PC-3 (cell line): ENCODE measurements around the gene SLC2A4RG. TPM values are rescaled to one million over a fixed set of nuclear protein-coding genes. Genes with fewer than 3 reads are reported as not detected.

ENCODE experiments used
- ATAC-seq: fragments of 200-7000 bp; cut with Tn5 transposase; 2 replicates; pipeline ENCODE4 v1.9.1; 2020; ENCODE audit warnings: mild to moderate bottlenecking, moderate library complexity
- BruUV-seq: library from RNA; stranded (reverse); fragments of 400-500 nt; replicated peaks from 2 replicates; lab custom pipeline; 2021; lab: Mats Ljungman, UMichigan
- CTCF ChIA-PET: fragments of 300-600 bp; sonication (Branson Sonifier 250); formaldehyde crosslinking; loops from one replicate; lab custom pipeline; 2022; ENCODE audit warnings: antibody characterized with exemption; lab: Charles Lee
- POLR2A ChIA-PET: fragments of 300-600 bp; sonication (Branson Sonifier 250); formaldehyde crosslinking; loops from one replicate; lab custom pipeline; 2022; ENCODE audit warnings: antibody characterized with exemption; ENCODE audit not compliant: unreplicated experiment; lab: Charles Lee
- DNase-seq: peaks from one replicate; pipeline ENCODE4 v3.0.0-alpha.2; 2015
- H2AFZ ChIP-seq: fragments of 300-600 bp; sonication (generic); 2 replicates; pipeline ENCODE4 v1.6.0; 2016; ENCODE audit warnings: antibody characterized with exemption, low read length
- H3F3A ChIP-seq: fragments of 300-600 bp; sonication (generic); one replicate; pipeline ENCODE4 v1.6.0; 2017; ENCODE audit warnings: antibody characterized with exemption, low read length, control low read depth, mild to moderate bottlenecking; ENCODE audit not compliant: unreplicated experiment
- H3K27ac ChIP-seq: fragments of 300-600 bp; sonication (generic); 2 replicates; pipeline ENCODE4 v1.5.1; 2016; ENCODE audit warnings: mild to moderate bottlenecking, low read length
- H3K27me3 ChIP-seq: fragments of 300-600 bp; sonication (generic); 2 replicates; pipeline ENCODE4 v1.6.1; 2016; ENCODE audit warnings: low read length, mixed read lengths
- H3K36me3 ChIP-seq: fragments of 300-600 bp; sonication (generic); 2 replicates; pipeline ENCODE4 v1.6.1; 2016; ENCODE audit warnings: low read depth, mixed run types, low read length, mixed read lengths
- H3K4me1 ChIP-seq: fragments of 300-600 bp; sonication (generic); 2 replicates; pipeline ENCODE4 v1.5.1; 2016; ENCODE audit warnings: low read length; ENCODE audit not compliant: insufficient read depth
- H3K4me2 ChIP-seq: fragments of 300-600 bp; sonication (generic); 2 replicates; pipeline ENCODE4 v1.6.0; 2016; ENCODE audit warnings: low read length
- H3K4me3 ChIP-seq: fragments of 300-600 bp; sonication (generic); 2 replicates; pipeline ENCODE4 v1.5.1; 2016; ENCODE audit warnings: mild to moderate bottlenecking, low read length, mixed read lengths
- H3K79me2 ChIP-seq: fragments of 300-600 bp; sonication (generic); 2 replicates; pipeline ENCODE4 v1.6.1; 2017; ENCODE audit warnings: low read length, mixed read lengths
- H3K9ac ChIP-seq: fragments of 300-600 bp; sonication (generic); 2 replicates; pipeline ENCODE4 v1.6.0; 2016; ENCODE audit warnings: mild to moderate bottlenecking, low read length
- H3K9me2 ChIP-seq: fragments of 300-600 bp; sonication (generic); replicated peaks from 2 replicates; pipeline ENCODE4 v1.6.1; 2016; ENCODE audit warnings: mixed run types, low read length, mixed read lengths
- H3K9me3 ChIP-seq: fragments of 300-600 bp; sonication (generic); 2 replicates; pipeline ENCODE4 v1.6.1; 2016; ENCODE audit warnings: low read length, mixed read lengths
- H4K20me1 ChIP-seq: fragments of 300-600 bp; sonication (generic); 2 replicates; pipeline ENCODE4 v1.6.1; 2016; ENCODE audit warnings: low read length, mixed read lengths
- CTCF ChIP-seq: fragments of 300-600 bp; sonication (generic); conservative IDR thresholded peaks from 2 replicates; pipeline ENCODE4 v1.5.1; 2017; ENCODE audit warnings: antibody characterized with exemption, low read depth, mild to moderate bottlenecking, low read length
- EZH2 ChIP-seq: fragments of 300-600 bp; sonication (generic); IDR thresholded peaks from one replicate; pipeline ENCODE4 v1.6.1; 2017; ENCODE audit warnings: antibody characterized with exemption, mild to moderate bottlenecking, low read length; ENCODE audit not compliant: unreplicated experiment
- EZH2phosphoT487 ChIP-seq: fragments of 300-600 bp; sonication (generic); IDR thresholded peaks from 2 replicates; pipeline ENCODE4 v1.6.1; 2018; ENCODE audit warnings: mild to moderate bottlenecking, antibody characterized with exemption, low read length, borderline replicate concordance
- intact Hi-C: fragments of 100-400 bp; cut with micrococcal nuclease; formaldehyde crosslinking; loops from 2 replicates; pipeline ENCODE4 v1.9.0; 2023
- total RNA-seq: library from RNA; depleted of rRNA; stranded (reverse); fragments of >200 nt; gene quantifications from 2 replicates; pipeline ENCODE4 v1.2.3, GENCODE V29; 2014

Gene SLC2A4RG
- total RNA-seq, 1 experiment from 2014 or later, result 116 TPM

- H3K27ac ChIP-seq, result no peak overlapping the region
- H3K27me3 ChIP-seq, result no peaks in the 10 kb centered on the region
- H3F3A ChIP-seq, result no peaks in the 10 kb centered on the region
- peaks cover 10% of the 10 kb centered on the region for H3K79me2 ChIP-seq
- DNase-seq, result no peak
- BruUV-seq, result no TSS peak
- H3K9ac ChIP-seq, result no peak overlapping the region
- peaks cover 22% of the 10 kb centered on the region for H3K36me3 ChIP-seq
- peak; percentile 16; the same call in 1 of the 2 replicates for ATAC-seq
- H3K4me1 ChIP-seq, result peaks cover 9% of the 10 kb centered on the region
- H3K4me3 ChIP-seq, result no peak overlapping the region
- TF ChIP-seq EZH2 (no peak), EZH2phosphoT487 (no peak)
- POLR2A ChIA-PET, result no interaction called here
- no peaks in the 10 kb centered on the region for H4K20me1 ChIP-seq
- no peaks in the 10 kb centered on the region for H3K9me3 ChIP-seq
- no peaks in the 10 kb centered on the region for H3K9me2 ChIP-seq
- no peak overlapping the region for H3K4me2 ChIP-seq
- no peak overlapping the region for H2AFZ ChIP-seq
- CTCF ChIA-PET, result no interaction called here
- intact Hi-C loops, result no loop called here
Observed at GRCh38 chr20:63745961-63746731, 6.6 kb downstream of the SLC2A4RG start.

- no peak for TF ChIP-seq EZH2
- TF ChIP-seq CTCF, result no peak
- no peak for TF ChIP-seq EZH2phosphoT487
- Histone ChIP-seq H3K27me3 (no peaks in the 10 kb centered on the region), H3K4me2 (no peak overlapping the region), H3K4me1 (peaks cover 2% of the 10 kb centered on the region), H3K4me3 (no peak overlapping the region), H3K36me3 (peaks cover 20% of the 10 kb centered on the region), H2AFZ (no peak overlapping the region), H3K9me3 (no peaks in the 10 kb centered on the region), H3K79me2 (peaks cover 4% of the 10 kb centered on the region), H3F3A (no peaks in the 10 kb centered on the region), H3K9ac (no peak overlapping the region), H3K9me2 (no peaks in the 10 kb centered on the region), H3K27ac (no peak overlapping the region), H4K20me1 (no peaks in the 10 kb centered on the region)
- ChIA-PET POLR2A (no interaction called here), CTCF (no interaction called here)
- no TSS peak for BruUV-seq
- intact Hi-C loops, result no loop called here
- ATAC-seq, result no peak
- DNase-seq, result no peak
Observed at GRCh38 chr20:63746751-63747315, 7.3 kb downstream of the SLC2A4RG start.

GRCh38 chr20:63747622-63748069 is 8.1 kb downstream of the SLC2A4RG start:
- ChIA-PET CTCF (interaction anchor here (0.6 kb wide), 1 partner anchor 25 kb away, joined by 3 read pairs; no protein-coding TSS in a partner anchor), POLR2A (no interaction called here)
- Histone ChIP-seq H3K27ac (no peak overlapping the region), H3K9me2 (no peaks in the 10 kb centered on the region), H4K20me1 (no peaks in the 10 kb centered on the region), H3K4me1 (no peaks in the 10 kb centered on the region), H3K4me2 (no peak overlapping the region), H3K9ac (no peak overlapping the region), H3K79me2 (no peaks in the 10 kb centered on the region), H3F3A (no peaks in the 10 kb centered on the region), H3K4me3 (no peak overlapping the region), H2AFZ (no peak overlapping the region), H3K9me3 (no peaks in the 10 kb centered on the region), H3K27me3 (no peaks in the 10 kb centered on the region), H3K36me3 (peaks cover 13% of the 10 kb centered on the region)
- DNase-seq (no peak), ATAC-seq (no peak)
- BruUV-seq, result no TSS peak
- intact Hi-C loops, result no loop called here
- TF ChIP-seq EZH2 (no peak), CTCF (no peak), EZH2phosphoT487 (no peak)
